Measurements from ENCODE around the gene ADGRD2. TPM values are rescaled to one million over a fixed set of nuclear protein-coding genes. Genes with fewer than 3 reads are reported as not detected.

Gene ADGRD2
- total and polyA plus RNA-seq, 2 of the 13 experiments (the other 11 are each of a cell fraction or from before 2014, with no cell fraction given): not detected

- TF ChIP-seq RNF219 (CRISPR knock-in tag; IDR thresholded peaks at IDR 0.05): no peak
- TF ChIP-seq MED1 (CRISPR knock-in tag; IDR thresholded peaks at IDR 0.05): peak; percentile 77
- TF ChIP-seq ZNF816 (CRISPR knock-in tag; IDR thresholded peaks at IDR 0.05; ENCODE audit: borderline replicate concordance): no peak
- TF ChIP-seq REXO4 (CRISPR knock-in tag; IDR thresholded peaks at IDR 0.05; ENCODE audit: borderline replicate concordance): no peak
- no peak; the same call in 1 of the 2 replicates for TF ChIP-seq ARNTL (CRISPR knock-in tag; IDR thresholded peaks at IDR 0.05)
- TF ChIP-seq ZNF75D (CRISPR knock-in tag; IDR thresholded peaks at IDR 0.05; ENCODE audit: borderline replicate concordance): no peak
- TF ChIP-seq TBP (CRISPR knock-in tag; IDR thresholded peaks at IDR 0.05): no peak
- no peak for TF ChIP-seq KIAA2018 (CRISPR knock-in tag; IDR thresholded peaks at IDR 0.05; ENCODE audit: borderline replicate concordance)
- TF ChIP-seq RBFOX2 (IDR thresholded peaks at IDR 0.05; ENCODE audit: low read depth, low read length): peak; percentile 49; the same call in 1 of the 2 replicates
- TF ChIP-seq CEBPB (IDR thresholded peaks at IDR 0.05; ENCODE audit: borderline replicate concordance, low read depth, low read length): no peak
- TF ChIP-seq NPAS2 (CRISPR knock-in tag; IDR thresholded peaks at IDR 0.05; ENCODE audit: borderline replicate concordance): no peak
- peak; percentile 72; the same call in 1 of the 2 replicates for TF ChIP-seq SMAD3 (CRISPR knock-in tag; IDR thresholded peaks at IDR 0.05)
- TF ChIP-seq ZNF235 (CRISPR knock-in tag; IDR thresholded peaks at IDR 0.05; ENCODE audit: borderline replicate concordance): no peak
- TF ChIP-seq GRHL1 (CRISPR knock-in tag; conservative IDR thresholded peaks at IDR 0.05): no peak
- TF ChIP-seq FOSL1 (CRISPR knock-in tag; IDR thresholded peaks at IDR 0.05; ENCODE audit: borderline replicate concordance): no peak
- TF ChIP-seq ZMYM2 (CRISPR knock-in tag; IDR thresholded peaks at IDR 0.05): peak; percentile 79
- no peak for TF ChIP-seq FOXP1 (IDR thresholded peaks at IDR 0.05)
- TF ChIP-seq FOXP1 (CRISPR knock-in tag; IDR thresholded peaks at IDR 0.05): no peak
Observed at GRCh38 chr9:124415102-124415851, 35.0 kb upstream of the ADGRD2 start, which contains the start of gene PSMB7 (continued).

Data from HepG2 (cell line).